Liver (tissue), 9 donors: ENCODE data around the gene CRYL1. TPM values are rescaled to one million over a fixed set of nuclear protein-coding genes. Genes with fewer than 3 reads are reported as not detected.

Source experiments
- DNase-seq: peaks from one replicate; pipeline ENCODE4 v3.0.0-alpha.2; 2017; ENCODE audit warnings: low spot score
- H3K27ac ChIP-seq, 2 donors: one replicate each; pipeline ENCODE4 v1.7.0; 2013; ENCODE audit warnings: inconsistent platforms in 2 of 2, low read length in 2 of 2, control low read depth in 1 of 2, low read depth in 1 of 2, mild to moderate bottlenecking in 1 of 2
- H3K27me3 ChIP-seq, 4 donors: one replicate each; pipeline versions ENCODE4 v1.6.1 to v1.7.0; 2013; ENCODE audit warnings: low read length in 3 of 4, inconsistent platforms in 1 of 4, mild to moderate bottlenecking in 1 of 4, moderate library complexity in 1 of 4; ENCODE audit not compliant: control insufficient read depth in 4 of 4, insufficient read depth in 4 of 4
- H3K36me3 ChIP-seq, 4 donors: one replicate each; pipeline versions ENCODE4 v1.6.1 to v1.7.0; 2013; ENCODE audit warnings: low read length in 3 of 4, mild to moderate bottlenecking in 3 of 4, low read depth in 1 of 4, moderate library complexity in 1 of 4; ENCODE audit not compliant: control insufficient read depth in 4 of 4, insufficient read depth in 3 of 4
- H3K4me1 ChIP-seq, 4 donors: one replicate each; pipeline versions ENCODE4 v1.6.1 to v1.7.0; 2013; ENCODE audit warnings: low read length in 3 of 4, mild to moderate bottlenecking in 3 of 4, moderate library complexity in 1 of 4; ENCODE audit not compliant: control insufficient read depth in 4 of 4, insufficient read depth in 4 of 4
- H3K4me3 ChIP-seq, 3 donors: one replicate each; pipeline versions ENCODE4 v1.6.1 to v1.7.0; 2013; ENCODE audit warnings: low read length in 3 of 3, control low read depth in 1 of 3, low read depth in 1 of 3, mild to moderate bottlenecking in 1 of 3
- H3K9ac ChIP-seq, 2 donors: one replicate each; pipeline ENCODE4 v1.7.0; 2013; ENCODE audit warnings: low read length in 2 of 2, mild to moderate bottlenecking in 2 of 2, moderate library complexity in 2 of 2, control low read depth in 1 of 2, low read depth in 1 of 2
- H3K9me3 ChIP-seq, 4 donors: one replicate each; pipeline versions ENCODE4 v1.6.1 to v1.7.0; 2013; ENCODE audit warnings: low read length in 3 of 4; ENCODE audit not compliant: control insufficient read depth in 4 of 4
- CTCF ChIP-seq: fragments of 150-350 bp; IDR thresholded peaks from 2 replicates; pipeline ENCODE4 v1.5.1; 2017; ENCODE audit warnings: improper control_type of control experiment, low read depth, low read length; ENCODE audit not compliant: missing input control
- EGR1 ChIP-seq, 2 donors: IDR thresholded peaks; 2 replicates each; pipeline ENCODE4 v1.6.1; 2016 to 2018; ENCODE audit warnings: antibody characterized with exemption in 2 of 2, low read depth in 2 of 2
- FOXA1 ChIP-seq: IDR thresholded peaks from 2 replicates; pipeline ENCODE4 v1.6.1; 2016; ENCODE audit warnings: antibody characterized with exemption
- FOXA2 ChIP-seq: IDR thresholded peaks from 2 replicates; pipeline ENCODE4 v1.6.1; 2016; ENCODE audit warnings: antibody characterized with exemption
- GABPA ChIP-seq, 2 donors: IDR thresholded peaks in 1 of 2; conservative IDR thresholded peaks in 1 of 2; 2 replicates each; pipeline ENCODE4 v1.6.1; 2016; ENCODE audit warnings: antibody characterized with exemption in 2 of 2, mild to moderate bottlenecking in 1 of 2, moderate library complexity in 1 of 2
- HNF4A ChIP-seq, 2 donors: conservative IDR thresholded peaks; 2 replicates each; pipeline ENCODE4 v1.6.1; 2016; ENCODE audit warnings: antibody characterized with exemption in 2 of 2, mild to moderate bottlenecking in 2 of 2
- HNF4G ChIP-seq: IDR thresholded peaks from 2 replicates; pipeline ENCODE4 v1.6.1; 2016; ENCODE audit warnings: antibody characterized with exemption
- JUND ChIP-seq, 2 donors: IDR thresholded peaks; 2 replicates each; pipeline ENCODE4 v1.6.1; 2016; ENCODE audit warnings: antibody characterized with exemption in 2 of 2
- NR2F2 ChIP-seq: IDR thresholded peaks from 2 replicates; pipeline ENCODE4 v1.6.1; 2016; ENCODE audit warnings: antibody characterized with exemption
- RAD21 ChIP-seq, 2 donors: IDR thresholded peaks; 2 replicates each; pipeline ENCODE4 v1.6.1; 2016; ENCODE audit warnings: antibody characterized with exemption in 2 of 2, mild to moderate bottlenecking in 2 of 2
- REST ChIP-seq: IDR thresholded peaks from 2 replicates; pipeline ENCODE4 v1.6.1; 2016; ENCODE audit warnings: antibody characterized with exemption, mild to moderate bottlenecking
- RXRA ChIP-seq, 2 donors: IDR thresholded peaks; 2 replicates each; pipeline ENCODE4 v1.6.1; 2017 to 2018; ENCODE audit warnings: antibody characterized with exemption in 2 of 2, mild to moderate bottlenecking in 1 of 2
- SP1 ChIP-seq: IDR thresholded peaks from 2 replicates; pipeline ENCODE4 v1.6.1; 2018; ENCODE audit warnings: antibody characterized with exemption, mild to moderate bottlenecking
- TAF1 ChIP-seq: conservative IDR thresholded peaks from 2 replicates; pipeline ENCODE4 v1.6.1; 2016; ENCODE audit warnings: antibody characterized with exemption, mild to moderate bottlenecking
- WGBS: extraction: QIAGEN DNeasy Blood & Tissue Kit; methylation state at CpG from one replicate; pipeline ENCODE4 v1.1.7; 2013; 5-methylcytosine and 5-hydroxymethylcytosine counted together
- polyA plus RNA-seq, 2 donors: library from polyadenylated mRNA; stranded (reverse) in 1 of 2; unstranded in 1 of 2; fragments of 200-250 nt in 1 of 2; fragments of >200 nt in 1 of 2; fragmentation: Nextera tagmentation in 1 of 2; extraction: Ambion mirVana in 1 of 2; gene quantifications; one replicate each; pipeline versions ENCODE4 v1.2.1 to v1.2.3, GENCODE V29; 2013 to 2015
- total RNA-seq, 2 donors: library from RNA; depleted of rRNA; stranded (reverse); fragments of >200 nt; gene quantifications; one replicate each; pipeline ENCODE4 v1.2.3, GENCODE V29; 2014
- TF ChIP-seq, protein P1 (sequence below): IDR thresholded peaks from 2 replicates; pipeline ENCODE4 v1.6.1; 2016; ENCODE audit warnings: antibody characterized with exemption
- TF ChIP-seq, protein P2 (sequence below): IDR thresholded peaks from 2 replicates; pipeline ENCODE4 v1.6.1; 2016; ENCODE audit warnings: antibody characterized with exemption
- TF ChIP-seq, protein P3 (sequence below): IDR thresholded peaks from 2 replicates; pipeline ENCODE4 v1.6.1; 2016; ENCODE audit warnings: antibody characterized with exemption
- donor health status: healthy.
- donor health status: healthy.
- donor health status: healthy.
- donor health status: healthy.
- donor health status: healthy.

Gene CRYL1
- total and polyA plus RNA-seq, 4 donors, result 87.8 to 179 (median 168) TPM

DNA sequence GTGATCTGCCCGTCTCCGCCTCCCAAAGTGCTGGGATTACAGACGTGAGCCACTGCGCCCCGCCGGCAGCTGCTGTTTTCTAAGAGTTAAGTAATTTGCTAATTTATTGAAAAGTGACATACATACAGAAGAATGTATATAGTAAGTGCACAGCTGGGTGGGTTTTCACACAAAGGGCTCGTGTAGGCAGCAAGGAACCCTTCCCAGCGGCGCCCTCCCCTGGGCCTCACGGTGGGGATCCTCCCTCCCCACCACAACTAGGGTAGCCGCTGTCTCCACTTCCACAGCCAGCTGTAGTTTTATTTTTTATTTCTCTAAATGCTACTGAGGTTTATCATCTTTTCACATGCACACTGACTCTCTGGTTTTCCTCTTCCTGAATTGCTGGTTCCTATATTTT is 64.9 kb downstream of the CRYL1 start:
- Histone ChIP-seq H3K9me3 (no peaks in the 10 kb centered on the region), H3K4me3 (no peak overlapping the region), H3K9ac (no peak overlapping the region), H3K4me1 (peaks cover 0 to 2% (median under 1%) of the 10 kb centered on the region in 4 donors), H3K36me3 (peaks cover 0 to 12% (median 0%) of the 10 kb centered on the region in 4 donors), H3K27me3 (no peaks in the 10 kb centered on the region), H3K27ac (no peak overlapping the region)
- no peak for DNase-seq
- TF ChIP-seq NR2F2 (no peak), EGR1 (IDR thresholded peaks at IDR 0.05; ENCODE audit: low read depth in 2 of 2) (no peak), FOXA2 (no peak), HNF4G (no peak), JUND (IDR thresholded peaks at IDR 0.05) (no peak), REST (no peak), FOXA1 (no peak), GABPA (IDR thresholded peaks at IDR 0.05 in 1 of 2, conservative IDR thresholded peaks at IDR 0.05 in 1 of 2) (no peak), SP1 (no peak), TAF1 (no peak), RAD21 (IDR thresholded peaks at IDR 0.05) (no peak)
- TF ChIP-seq, protein P1, sequence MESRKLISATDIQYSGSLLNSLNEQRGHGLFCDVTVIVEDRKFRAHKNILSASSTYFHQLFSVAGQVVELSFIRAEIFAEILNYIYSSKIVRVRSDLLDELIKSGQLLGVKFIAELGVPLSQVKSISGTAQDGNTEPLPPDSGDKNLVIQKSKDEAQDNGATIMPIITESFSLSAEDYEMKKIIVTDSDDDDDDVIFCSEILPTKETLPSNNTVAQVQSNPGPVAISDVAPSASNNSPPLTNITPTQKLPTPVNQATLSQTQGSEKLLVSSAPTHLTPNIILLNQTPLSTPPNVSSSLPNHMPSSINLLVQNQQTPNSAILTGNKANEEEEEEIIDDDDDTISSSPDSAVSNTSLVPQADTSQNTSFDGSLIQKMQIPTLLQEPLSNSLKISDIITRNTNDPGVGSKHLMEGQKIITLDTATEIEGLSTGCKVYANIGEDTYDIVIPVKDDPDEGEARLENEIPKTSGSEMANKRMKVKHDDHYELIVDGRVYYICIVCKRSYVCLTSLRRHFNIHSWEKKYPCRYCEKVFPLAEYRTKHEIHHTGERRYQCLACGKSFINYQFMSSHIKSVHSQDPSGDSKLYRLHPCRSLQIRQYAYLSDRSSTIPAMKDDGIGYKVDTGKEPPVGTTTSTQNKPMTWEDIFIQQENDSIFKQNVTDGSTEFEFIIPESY, result no peak
- TF ChIP-seq, protein P2, sequence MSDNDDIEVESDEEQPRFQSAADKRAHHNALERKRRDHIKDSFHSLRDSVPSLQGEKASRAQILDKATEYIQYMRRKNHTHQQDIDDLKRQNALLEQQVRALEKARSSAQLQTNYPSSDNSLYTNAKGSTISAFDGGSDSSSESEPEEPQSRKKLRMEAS, result no peak
- TF ChIP-seq, protein P3, sequence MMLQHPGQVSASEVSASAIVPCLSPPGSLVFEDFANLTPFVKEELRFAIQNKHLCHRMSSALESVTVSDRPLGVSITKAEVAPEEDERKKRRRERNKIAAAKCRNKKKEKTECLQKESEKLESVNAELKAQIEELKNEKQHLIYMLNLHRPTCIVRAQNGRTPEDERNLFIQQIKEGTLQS, result no peak
- WGBS, result 90% methylated on average over 11 of the region's 11 CpGs

GRCh38 chr13:20457670-20458069 is 68.0 kb downstream of the CRYL1 start:
- Histone ChIP-seq H3K27me3 (no peaks in the 10 kb centered on the region), H3K4me1 (peaks cover 0 to 2% (median under 1%) of the 10 kb centered on the region in 4 donors), H3K9me3 (no peaks in the 10 kb centered on the region), H3K9ac (no peak overlapping the region), H3K4me3 (no peak overlapping the region), H3K36me3 (peaks cover 0 to 9% (median 0%) of the 10 kb centered on the region in 4 donors), H3K27ac (no peak overlapping the region)
- no peak for DNase-seq
- 76% methylated on average over 6 of the region's 6 CpGs for WGBS
- TF ChIP-seq GABPA (IDR thresholded peaks at IDR 0.05 in 1 of 2, conservative IDR thresholded peaks at IDR 0.05 in 1 of 2), result no peak
- no peak for TF ChIP-seq HNF4A (conservative IDR thresholded peaks at IDR 0.05)
- TF ChIP-seq, protein P1, result no peak
- TF ChIP-seq JUND (IDR thresholded peaks at IDR 0.05), result no peak
- no peak for TF ChIP-seq FOXA2
- no peak for TF ChIP-seq NR2F2
- TF ChIP-seq EGR1 (IDR thresholded peaks at IDR 0.05; ENCODE audit: low read depth in 2 of 2), result no peak
- no peak for TF ChIP-seq RXRA (IDR thresholded peaks at IDR 0.05)
- TF ChIP-seq TAF1, result no peak
- no peak for TF ChIP-seq REST
- TF ChIP-seq CTCF, result no peak
